Retinal pigment epithelial cell (primary cell): ENCODE results near the gene RFPL4AL1.
"Not testable (repeated sequence)": the region's sequence is repeated elsewhere in the genome, so short reads cannot be mapped to it uniquely, and the experiment has no call there.

ENCODE experiments used
- DNase-seq: peaks from one replicate; pipeline ENCODE4 v3.0.0-alpha.2; 2010; ENCODE audit warnings: low read depth
- H3K4me3 ChIP-seq: 2 replicates; pipeline ENCODE4 v1.5.1; 2011; ENCODE audit warnings: mild to moderate bottlenecking, low read length, control low read depth, moderate library complexity
- TF ChIP-seq, protein P1 (sequence below): conservative IDR thresholded peaks from 2 replicates; pipeline ENCODE4 v1.5.1; 2011; ENCODE audit warnings: low read depth, low read length, control low read depth, inconsistent platforms

The RFPL4AL1 gene

DNA sequence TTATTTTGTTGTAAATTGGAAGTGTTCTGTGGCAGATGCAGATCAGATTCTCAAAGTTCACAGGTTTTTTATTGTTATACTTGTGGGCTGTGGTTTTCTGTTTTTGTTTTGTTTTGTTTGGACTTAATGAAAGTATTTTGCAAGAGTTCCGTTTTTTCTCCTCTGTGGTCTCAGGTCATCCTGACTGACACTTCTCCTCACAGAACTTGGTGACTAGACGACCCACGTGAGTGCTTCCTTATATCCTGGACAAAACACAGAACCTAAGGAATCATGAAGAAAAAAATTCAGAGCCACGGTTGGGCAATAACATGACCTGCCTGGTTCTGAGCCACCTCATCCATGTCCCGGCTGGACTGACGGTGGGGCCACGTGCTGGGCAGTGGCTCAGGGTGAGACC, 2.5 kb upstream of the RFPL4AL1 start:
- no peak for DNase-seq
- TF ChIP-seq, protein P1, sequence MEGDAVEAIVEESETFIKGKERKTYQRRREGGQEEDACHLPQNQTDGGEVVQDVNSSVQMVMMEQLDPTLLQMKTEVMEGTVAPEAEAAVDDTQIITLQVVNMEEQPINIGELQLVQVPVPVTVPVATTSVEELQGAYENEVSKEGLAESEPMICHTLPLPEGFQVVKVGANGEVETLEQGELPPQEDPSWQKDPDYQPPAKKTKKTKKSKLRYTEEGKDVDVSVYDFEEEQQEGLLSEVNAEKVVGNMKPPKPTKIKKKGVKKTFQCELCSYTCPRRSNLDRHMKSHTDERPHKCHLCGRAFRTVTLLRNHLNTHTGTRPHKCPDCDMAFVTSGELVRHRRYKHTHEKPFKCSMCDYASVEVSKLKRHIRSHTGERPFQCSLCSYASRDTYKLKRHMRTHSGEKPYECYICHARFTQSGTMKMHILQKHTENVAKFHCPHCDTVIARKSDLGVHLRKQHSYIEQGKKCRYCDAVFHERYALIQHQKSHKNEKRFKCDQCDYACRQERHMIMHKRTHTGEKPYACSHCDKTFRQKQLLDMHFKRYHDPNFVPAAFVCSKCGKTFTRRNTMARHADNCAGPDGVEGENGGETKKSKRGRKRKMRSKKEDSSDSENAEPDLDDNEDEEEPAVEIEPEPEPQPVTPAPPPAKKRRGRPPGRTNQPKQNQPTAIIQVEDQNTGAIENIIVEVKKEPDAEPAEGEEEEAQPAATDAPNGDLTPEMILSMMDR = no peak
- H3K4me3 ChIP-seq = no peak overlapping the region

DNA sequence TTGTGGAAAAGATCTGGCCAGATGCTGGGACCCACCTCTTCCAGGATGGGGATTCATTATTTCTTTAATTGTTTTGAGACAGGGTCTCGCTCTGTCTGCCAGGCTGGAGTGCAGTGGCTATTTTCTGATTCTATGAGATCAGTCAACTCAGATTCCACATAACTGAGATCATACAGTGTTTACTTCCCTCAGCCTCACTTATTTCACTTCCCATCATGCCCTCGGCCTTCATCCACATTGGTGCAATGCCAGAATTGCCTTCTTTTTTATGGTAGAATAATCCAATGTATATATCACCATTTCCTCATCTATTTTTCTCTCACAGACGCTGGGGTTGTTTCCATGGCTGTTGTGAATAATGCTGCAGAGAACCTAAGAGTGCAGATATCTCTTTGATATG, 714 bp downstream of the RFPL4AL1 start:
- H3K4me3 ChIP-seq, DNase-seq: not testable (repeated sequence)

DNA sequence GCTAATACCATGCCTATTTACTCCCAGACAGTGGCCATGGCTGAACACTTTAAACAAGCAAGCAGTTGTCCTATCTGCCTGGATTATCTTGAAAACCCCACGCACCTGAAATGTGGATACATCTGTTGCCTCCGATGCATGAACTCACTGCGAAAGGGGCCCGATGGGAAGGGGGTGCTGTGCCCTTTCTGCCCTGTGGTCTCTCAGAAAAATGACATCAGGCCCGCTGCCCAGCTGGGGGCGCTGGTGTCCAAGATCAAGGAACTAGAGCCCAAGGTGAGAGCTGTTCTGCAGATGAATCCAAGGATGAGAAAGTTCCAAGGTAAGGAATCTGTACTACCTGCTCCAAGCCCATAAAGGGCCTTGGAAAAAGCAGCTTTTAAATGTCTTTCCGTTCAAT, 8.6 kb downstream of the RFPL4AL1 start:
- DNase-seq = no peak
- TF ChIP-seq, protein P1 = no peak
- no peak overlapping the region for H3K4me3 ChIP-seq

DNA sequence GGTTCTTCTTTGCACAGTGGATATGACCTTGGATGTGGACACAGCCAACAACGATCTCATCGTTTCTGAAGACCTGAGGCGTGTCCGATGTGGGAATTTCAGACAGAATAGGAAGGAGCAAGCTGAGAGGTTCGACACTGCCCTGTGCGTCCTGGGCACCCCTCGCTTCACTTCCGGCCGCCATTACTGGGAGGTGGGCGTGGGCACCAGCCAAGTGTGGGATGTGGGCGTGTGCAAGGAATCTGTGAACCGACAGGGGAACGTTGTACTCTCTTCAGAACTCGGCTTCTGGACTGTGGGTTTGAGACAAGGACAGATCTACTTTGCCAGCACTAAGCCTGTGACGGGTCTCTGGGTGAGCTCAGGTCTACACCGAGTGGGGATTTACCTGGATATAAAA, 9.4 kb downstream of the RFPL4AL1 start:
- DNase-seq = no peak
- H3K4me3 ChIP-seq = no peak overlapping the region
- TF ChIP-seq, protein P1 = no peak

DNA sequence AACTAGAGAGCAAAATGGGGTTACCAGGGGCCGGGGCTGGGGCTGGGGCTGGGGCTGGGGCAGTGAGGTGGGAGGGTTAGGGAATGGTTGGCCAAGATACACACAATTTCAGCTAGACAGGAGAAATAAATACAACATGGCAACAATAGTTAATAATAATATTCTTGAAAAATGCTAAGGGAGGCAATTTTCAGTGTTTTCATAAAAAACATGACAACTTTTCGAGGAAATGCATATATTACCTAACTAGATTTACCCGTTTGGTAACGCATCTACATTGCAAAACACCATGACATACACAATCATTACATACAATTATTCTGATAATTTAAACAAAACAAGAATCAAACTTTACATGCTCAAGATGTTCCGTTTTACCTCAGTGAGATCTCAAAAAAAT, 12.2 kb downstream of the RFPL4AL1 start:
- DNase-seq = no peak
- H3K4me3 ChIP-seq = no peak overlapping the region
- TF ChIP-seq, protein P1 = no peak

DNA sequence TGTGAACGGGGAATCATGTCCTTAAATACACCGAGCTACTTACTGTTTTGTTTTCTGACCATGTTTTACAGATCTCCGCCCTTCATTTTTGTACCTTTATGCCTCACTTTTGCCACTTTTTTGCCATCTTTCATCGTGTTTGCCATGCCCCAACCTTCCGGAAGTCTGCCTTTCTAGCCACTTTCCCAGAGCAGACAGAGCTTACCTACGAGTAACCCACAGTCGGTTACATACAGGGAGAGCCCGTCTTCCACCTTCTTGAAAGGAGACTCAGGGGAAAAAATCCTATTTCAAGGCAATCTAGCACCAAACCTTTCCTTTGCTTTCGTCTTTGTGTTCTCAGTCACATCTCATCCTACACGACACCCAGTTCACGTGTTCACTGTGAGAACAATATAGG, 26.1 kb downstream of the RFPL4AL1 start:
- H3K4me3 ChIP-seq = no peak overlapping the region
- DNase-seq = no peak
- TF ChIP-seq, protein P1 = no peak

DNA sequence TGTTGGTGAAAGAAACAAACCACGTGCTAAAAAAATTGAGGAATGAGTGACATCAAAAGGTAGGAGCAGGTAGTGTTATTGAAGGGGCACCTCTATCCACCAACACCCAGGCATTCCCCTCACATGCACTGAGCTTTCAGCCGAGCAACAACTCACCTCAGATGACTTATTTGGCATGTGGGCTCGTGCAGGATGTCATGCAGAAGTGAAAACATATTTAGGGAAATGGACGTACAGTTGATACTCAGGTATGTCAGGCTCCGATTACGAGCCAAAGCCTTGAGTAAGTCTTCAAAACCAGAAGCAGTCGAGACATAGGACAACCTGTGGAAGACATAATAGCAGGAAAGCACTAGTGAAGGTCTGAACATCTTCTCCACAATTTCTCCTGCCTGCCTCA, 32.5 kb downstream of the RFPL4AL1 start:
- no peak overlapping the region for H3K4me3 ChIP-seq
- DNase-seq = no peak
- TF ChIP-seq, protein P1 = no peak

DNA sequence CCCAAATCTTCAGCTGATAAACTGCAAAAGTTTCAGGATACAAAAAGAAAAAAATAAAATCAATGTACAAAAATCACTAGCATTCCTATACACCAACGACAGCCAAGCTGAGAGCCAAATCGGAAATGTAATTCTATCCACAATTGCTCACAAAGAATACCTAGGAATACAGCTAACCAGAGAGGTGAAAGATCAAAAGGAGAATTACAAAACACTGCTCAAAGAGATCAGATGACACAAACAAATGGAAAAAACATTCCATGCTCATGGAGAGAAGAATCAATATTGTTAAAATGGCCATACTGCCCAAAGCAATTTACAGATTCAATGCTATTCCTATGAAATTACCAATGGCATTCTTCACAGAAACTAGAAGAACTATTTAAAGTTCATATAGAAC, 33.4 kb downstream of the RFPL4AL1 start:
- no peak overlapping the region for H3K4me3 ChIP-seq
- no peak for DNase-seq
- TF ChIP-seq, protein P1 = no peak
